ENCODE results near the gene NEB.
"Not testable (repeated sequence)": the region's sequence is repeated elsewhere in the genome, so short reads cannot be mapped to it uniquely, and the experiment has no call there.

DNA sequence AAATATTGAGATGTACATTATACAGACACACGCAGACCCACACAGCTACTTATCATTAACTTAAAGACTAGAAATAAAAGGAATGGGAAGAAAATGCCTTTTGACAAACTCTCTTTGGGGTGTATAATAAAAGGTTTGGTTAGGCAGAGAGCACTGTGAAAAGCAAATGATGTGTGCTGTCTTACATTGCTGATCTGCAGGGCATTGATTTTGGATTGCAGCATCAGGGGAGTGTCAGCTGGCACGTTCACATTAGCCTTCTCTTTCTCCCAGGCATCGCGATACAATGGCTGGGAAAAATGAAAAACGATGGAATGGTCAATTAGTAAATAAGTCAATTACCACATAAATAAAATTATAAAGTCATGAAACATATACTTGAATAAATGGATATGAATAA lies 131.9 kb downstream of the NEB start:
- TF ChIP-seq, protein P1, sequence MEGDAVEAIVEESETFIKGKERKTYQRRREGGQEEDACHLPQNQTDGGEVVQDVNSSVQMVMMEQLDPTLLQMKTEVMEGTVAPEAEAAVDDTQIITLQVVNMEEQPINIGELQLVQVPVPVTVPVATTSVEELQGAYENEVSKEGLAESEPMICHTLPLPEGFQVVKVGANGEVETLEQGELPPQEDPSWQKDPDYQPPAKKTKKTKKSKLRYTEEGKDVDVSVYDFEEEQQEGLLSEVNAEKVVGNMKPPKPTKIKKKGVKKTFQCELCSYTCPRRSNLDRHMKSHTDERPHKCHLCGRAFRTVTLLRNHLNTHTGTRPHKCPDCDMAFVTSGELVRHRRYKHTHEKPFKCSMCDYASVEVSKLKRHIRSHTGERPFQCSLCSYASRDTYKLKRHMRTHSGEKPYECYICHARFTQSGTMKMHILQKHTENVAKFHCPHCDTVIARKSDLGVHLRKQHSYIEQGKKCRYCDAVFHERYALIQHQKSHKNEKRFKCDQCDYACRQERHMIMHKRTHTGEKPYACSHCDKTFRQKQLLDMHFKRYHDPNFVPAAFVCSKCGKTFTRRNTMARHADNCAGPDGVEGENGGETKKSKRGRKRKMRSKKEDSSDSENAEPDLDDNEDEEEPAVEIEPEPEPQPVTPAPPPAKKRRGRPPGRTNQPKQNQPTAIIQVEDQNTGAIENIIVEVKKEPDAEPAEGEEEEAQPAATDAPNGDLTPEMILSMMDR (IDR thresholded peaks at IDR 0.05): not testable (repeated sequence)
- not testable (repeated sequence) for TF ChIP-seq POLR2A (IDR thresholded peaks at IDR 0.05)
